Posterior vena cava (tissue), 2 donors: ENCODE data around the gene TBC1D3D. TPM values are rescaled to one million over a fixed set of nuclear protein-coding genes. Genes with fewer than 3 reads are reported as not detected.
"Not testable (repeated sequence)": the region's sequence is repeated elsewhere in the genome, so short reads cannot be mapped to it uniquely, and the experiment has no call there.

ENCODE experiments used
- DNase-seq: peaks from one replicate; pipeline ENCODE4 v3.0.0-alpha.2; 2020; ENCODE audit warnings: low spot score
- intact Hi-C, 2 donors: fragments of 100-400 bp; cut with DNase I; formaldehyde crosslinking; loops; one replicate each; pipeline versions ENCODE4 v1.14.1 to v1.14.2; 2022 to 2023
- long read RNA-seq, 2 donors: library from polyadenylated mRNA; unstranded; transcript quantifications; one replicate each; pipeline ENCODE4 v2.0.0, GENCODE V29; 2020 to 2021
- total RNA-seq, 2 donors: library from RNA; stranded (reverse); fragmentation: NEBNext Ultra II Directional; extraction: Animal tissue kit (Norgen Biotek cat#: 25700); gene quantifications; one replicate each; pipeline ENCODE4 v1.2.1, GENCODE V29; 2021
- donor health status: DM: yes; HTN: yes; CAD: no.
- donor health status: DM: yes; HTN: yes; CAD: no.

The TBC1D3D gene
- under 1 TPM; 0.83 to 0.95 TPM for total RNA-seq
- long read RNA-seq, donor 1: 0 reads
- long read RNA-seq, donor 2: 0 reads

GRCh38 chr17:38003676-38004075 lies at the start of gene TBC1D3D:
TSS of gene TBC1D3D (plus strand) at chr17:38003976. CDS start at chr17:38005561, 1,585 bp downstream.
- intact Hi-C loops, DNase-seq: not testable (repeated sequence)

- DNase-seq, intact Hi-C loops: not testable (repeated sequence)
These were observed 14.8 kb upstream of the TBC1D3D start, which contains the start of gene TBC1D3L for GRCh38 chr17:37988960-37989359. TSS of gene TBC1D3L (minus strand) at chr17:37989060. CDS start at chr17:37987520, 1,540 bp downstream.

Other genes with a start within 250 kb of the TBC1D3D start
- gene TBC1D3K, start 79.6 kb upstream of the TBC1D3D start, total RNA-seq: not detected
- gene TBC1D3L, start 14.9 kb upstream of the TBC1D3D start, total RNA-seq: 1 to 10 TPM; 4.8 to 5.6 TPM
- gene TBC1D3C, start 64.7 kb downstream of the TBC1D3D start, total RNA-seq: not detected
- gene TBC1D3E, start 124.0 kb downstream of the TBC1D3D start, total RNA-seq: not detected
- gene TBC1D3, start 188.6 kb downstream of the TBC1D3D start, total RNA-seq: not detected